ENCODE results near the gene PRKAB2.

The PRKAB2 gene

GRCh38 chr1:147185432-147185831 is 13.2 kb upstream of the PRKAB2 start:
- no peak overlapping the region for H3K4me3 ChIP-seq (replicated peaks in 1 of 2; ENCODE audit: low read depth in 2 of 2, low read length in 2 of 2)
- no peak for TF ChIP-seq CTCF (IDR thresholded peaks at IDR 0.05; ENCODE audit: low read depth, low read length)
- DNase-seq (ENCODE audit: low read depth in 2 of 2): no peak

GRCh38 chr1:147177611-147178380 is 5.5 kb upstream of the PRKAB2 start:
- H3K4me3 ChIP-seq (replicated peaks in 1 of 2; ENCODE audit: low read depth in 2 of 2, low read length in 2 of 2): peak overlapping the region in 1 of 2 donors; percentile 22
- peak; percentile 49 to 65 for DNase-seq (ENCODE audit: low read depth in 2 of 2)
- no peak for TF ChIP-seq CTCF (IDR thresholded peaks at IDR 0.05; ENCODE audit: low read depth, low read length)

- H3K4me3 ChIP-seq (replicated peaks in 1 of 2; ENCODE audit: low read depth in 2 of 2, low read length in 2 of 2): peak overlapping the region; percentile 92 to 95
- DNase-seq (ENCODE audit: low read depth in 2 of 2): peak in 1 of 2 donors; percentile 28
- no peak for TF ChIP-seq CTCF (IDR thresholded peaks at IDR 0.05; ENCODE audit: low read depth, low read length)
Measured at GRCh38 chr1:147171399-147172167, 687 bp downstream of the PRKAB2 start.

GRCh38 chr1:147169840-147170674 is 2.2 kb downstream of the PRKAB2 start:
- no peak for TF ChIP-seq CTCF (IDR thresholded peaks at IDR 0.05; ENCODE audit: low read depth, low read length)
- no peak for DNase-seq (ENCODE audit: low read depth in 2 of 2)
- peak overlapping the region in 1 of 2 donors; percentile 95 for H3K4me3 ChIP-seq (replicated peaks in 1 of 2; ENCODE audit: low read depth in 2 of 2, low read length in 2 of 2)

- TF ChIP-seq CTCF (IDR thresholded peaks at IDR 0.05; ENCODE audit: low read depth, low read length): no peak
Measured at GRCh38 chr1:147169171-147169570, 3.1 kb downstream of the PRKAB2 start.

GRCh38 chr1:147168626-147169058 is 3.6 kb downstream of the PRKAB2 start:
- peak; percentile 45 to 52 for DNase-seq (ENCODE audit: low read depth in 2 of 2)
- TF ChIP-seq CTCF (IDR thresholded peaks at IDR 0.05; ENCODE audit: low read depth, low read length): no peak
- H3K4me3 ChIP-seq (replicated peaks in 1 of 2; ENCODE audit: low read depth in 2 of 2, low read length in 2 of 2): no peak overlapping the region

More at GRCh38 chr1:147169171-147169570, 3.1 kb downstream of the PRKAB2 start:
- peak in 1 of 2 donors; percentile 59 for DNase-seq (ENCODE audit: low read depth in 2 of 2)
- no peak overlapping the region for H3K4me3 ChIP-seq (replicated peaks in 1 of 2; ENCODE audit: low read depth in 2 of 2, low read length in 2 of 2)

All from cardiac fibroblast (primary cell).